Body of pancreas (tissue), 4 donors: Measurements from ENCODE around the gene PHF1.

Experiments used
- CTCF ChIP-seq, 7 experiments: fragments of 450-650 bp in 4 of 7; fragments of 200-600 bp in 3 of 7; sonication (generic) in 3 of 7; IDR thresholded peaks; one replicate each; pipeline ENCODE4 v1.5.1; 2016 to 2019; ENCODE audit warnings: antibody characterized with exemption in 7 of 7
- POLR2A ChIP-seq, 3 donors: fragments of 450-650 bp; IDR thresholded peaks; one replicate each; pipeline ENCODE4 v1.6.1; 2016; ENCODE audit warnings: antibody characterized with exemption in 3 of 3, mild to moderate bottlenecking in 2 of 3

GRCh38 chr6:33442283-33442682 lies 31.5 kb downstream of the PHF1 start:
- no peak for TF ChIP-seq POLR2A (IDR thresholded peaks at IDR 0.05)
- no peak for TF ChIP-seq CTCF (IDR thresholded peaks at IDR 0.05)
